RPMI8226 (cell line): ENCODE results near the gene SLC9C1.

Experiments used
- DNase-seq: peaks from one replicate; pipeline ENCODE4 v3.0.0-alpha.2; 2015

SLC9C1 gene

GRCh38 chr3:112175646-112176045 is 118.4 kb downstream of the SLC9C1 start:
- DNase-seq = no peak

- DNase-seq = no peak
Measured at GRCh38 chr3:112175037-112175436, 119.0 kb downstream of the SLC9C1 start.

- DNase-seq = no peak
Measured at GRCh38 chr3:112171144-112171543, 122.9 kb downstream of the SLC9C1 start.

GRCh38 chr3:112170046-112170445 is 124.0 kb downstream of the SLC9C1 start:
- no peak for DNase-seq

- DNase-seq = no peak
Measured at GRCh38 chr3:112167758-112168157, 126.3 kb downstream of the SLC9C1 start.

GRCh38 chr3:112149136-112149535 is 144.9 kb downstream of the SLC9C1 start:
- no peak for DNase-seq

DNA sequence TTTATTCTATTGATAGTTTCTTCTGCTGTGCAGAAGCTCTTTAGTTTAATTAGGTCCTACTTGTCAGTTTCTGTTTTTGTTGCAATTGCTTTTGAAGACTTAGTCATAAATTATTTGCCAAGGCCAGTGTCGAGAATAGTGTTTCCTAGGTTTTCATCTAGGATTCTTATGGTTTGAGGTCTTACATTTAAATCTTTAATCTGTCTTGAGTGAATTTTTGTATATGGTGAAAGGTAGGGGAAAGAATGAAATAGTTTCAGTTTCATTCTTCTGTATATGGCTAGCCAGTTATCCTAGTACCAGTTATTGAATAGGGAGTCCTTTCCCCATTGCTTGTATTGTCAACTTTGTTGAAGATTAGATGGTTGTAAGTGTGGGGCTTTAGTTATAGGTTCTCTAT is 150.3 kb downstream of the SLC9C1 start:
- DNase-seq = no peak

- no peak for DNase-seq
Measured at GRCh38 chr3:112143251-112143650, 150.8 kb downstream of the SLC9C1 start.

DNA sequence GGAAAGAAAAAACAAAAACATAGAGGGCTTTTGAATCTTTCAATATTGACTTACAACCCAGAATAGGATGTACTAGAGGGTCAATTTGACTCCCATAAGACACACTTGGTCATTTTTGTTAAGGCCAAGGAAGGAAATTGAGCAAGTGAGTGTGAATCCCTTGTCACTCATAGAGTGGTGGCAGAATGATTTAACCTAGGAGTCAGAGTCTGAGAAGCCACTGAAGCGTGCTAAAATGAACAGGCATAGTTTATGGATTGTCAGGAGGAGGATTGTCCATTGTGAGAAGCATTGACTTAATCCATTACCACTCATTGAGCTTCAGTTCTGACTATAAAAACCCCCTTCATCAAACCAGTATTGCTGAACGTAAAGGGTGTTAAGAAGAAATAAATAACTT is 152.7 kb downstream of the SLC9C1 start:
- DNase-seq = no peak

DNA sequence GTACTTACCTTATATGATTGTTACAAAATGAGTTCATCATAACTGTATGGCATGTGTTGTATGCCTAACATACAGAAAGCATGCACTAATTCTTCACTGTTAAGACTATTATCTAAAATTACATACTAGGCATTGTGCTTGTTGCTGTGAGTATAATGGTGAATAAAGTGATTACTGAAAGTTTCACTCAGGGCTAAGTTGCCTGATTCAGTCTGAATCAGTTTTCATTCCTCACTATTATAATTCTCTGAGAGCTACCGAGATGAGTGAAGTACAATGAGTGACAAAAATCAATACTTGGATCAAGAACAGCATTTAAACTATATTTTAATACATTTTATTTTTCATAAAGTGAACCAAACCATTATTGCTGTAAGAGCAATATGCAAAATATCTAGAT is 153.4 kb downstream of the SLC9C1 start:
- no peak for DNase-seq

- DNase-seq = no peak
Measured at GRCh38 chr3:112138219-112138969, 155.6 kb downstream of the SLC9C1 start.

- no peak for DNase-seq
Measured at GRCh38 chr3:112137781-112138180, 156.2 kb downstream of the SLC9C1 start.

- peak; percentile 56 for DNase-seq
Measured at GRCh38 chr3:112136959-112137693, 156.9 kb downstream of the SLC9C1 start.

GRCh38 chr3:112136046-112136445 is 158.0 kb downstream of the SLC9C1 start:
- no peak for DNase-seq

DNA sequence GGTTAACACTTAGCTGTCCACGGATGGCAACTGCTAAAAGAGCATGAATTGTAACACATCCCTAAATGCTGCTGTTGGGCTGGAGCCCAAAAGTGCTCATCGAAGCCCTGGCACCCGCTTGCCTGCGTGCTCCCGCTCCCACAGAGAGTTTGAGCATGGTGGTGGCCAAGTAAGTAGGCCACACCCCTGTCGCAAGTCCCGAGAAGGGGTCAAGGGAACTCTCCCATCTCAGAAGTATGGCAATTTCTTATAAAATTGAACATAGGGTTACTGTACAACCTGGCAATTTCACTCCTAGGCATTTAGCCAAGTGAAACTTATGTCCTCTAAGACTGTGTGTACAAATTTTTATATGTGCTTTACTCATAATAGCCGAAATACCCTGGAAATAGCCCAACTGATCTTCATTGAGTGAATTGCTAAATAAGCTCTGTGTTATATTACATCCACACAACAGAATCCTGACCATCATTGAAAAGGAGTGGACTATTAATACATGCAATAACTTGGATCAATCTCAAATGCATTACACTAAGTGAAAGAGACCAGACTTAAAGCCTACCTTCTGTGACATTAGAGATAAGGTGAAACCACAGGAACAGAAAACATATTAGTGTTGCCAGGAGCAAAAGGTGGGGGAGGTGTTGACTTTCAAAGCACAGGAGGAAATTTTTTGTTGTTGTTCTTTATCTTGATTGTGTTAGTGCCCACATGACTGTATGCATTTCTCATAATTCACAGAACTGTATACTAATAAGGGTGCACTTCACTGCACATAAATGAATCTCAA is 159.5 kb downstream of the SLC9C1 start:
- peak; percentile 42 for DNase-seq

GRCh38 chr3:112133626-112134334 is 160.2 kb downstream of the SLC9C1 start:
- no peak for DNase-seq

DNA sequence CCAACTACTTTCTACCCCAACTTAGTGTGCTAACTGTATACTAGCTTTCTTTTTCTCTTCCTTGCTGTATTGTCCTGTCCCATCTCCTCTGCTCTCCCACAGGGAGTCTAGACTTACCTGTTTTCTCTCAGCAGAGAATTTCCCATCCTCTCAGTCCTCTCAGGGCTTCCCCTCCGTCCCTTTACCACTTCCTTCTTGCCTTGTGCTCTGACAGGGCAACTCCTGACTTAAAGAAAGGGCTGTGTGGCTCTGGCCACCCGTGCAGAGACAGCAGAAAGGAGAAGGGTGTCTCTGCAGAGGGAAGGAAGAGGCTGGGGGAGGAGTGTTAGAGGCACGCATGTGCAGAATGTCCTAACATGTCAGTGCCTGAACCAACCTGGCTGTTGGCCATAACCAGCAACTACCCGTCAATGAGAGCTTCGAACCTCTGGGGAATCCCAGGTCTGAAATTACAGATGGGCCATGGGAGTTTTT is 161.0 kb downstream of the SLC9C1 start, which contains the start of gene GCSAM:
GCSAM (minus strand) TSS at position 274 of the 474 bp plus-strand sequence; CDS start at position 146, 128 bp downstream.
- peak; percentile 77 for DNase-seq

DNA sequence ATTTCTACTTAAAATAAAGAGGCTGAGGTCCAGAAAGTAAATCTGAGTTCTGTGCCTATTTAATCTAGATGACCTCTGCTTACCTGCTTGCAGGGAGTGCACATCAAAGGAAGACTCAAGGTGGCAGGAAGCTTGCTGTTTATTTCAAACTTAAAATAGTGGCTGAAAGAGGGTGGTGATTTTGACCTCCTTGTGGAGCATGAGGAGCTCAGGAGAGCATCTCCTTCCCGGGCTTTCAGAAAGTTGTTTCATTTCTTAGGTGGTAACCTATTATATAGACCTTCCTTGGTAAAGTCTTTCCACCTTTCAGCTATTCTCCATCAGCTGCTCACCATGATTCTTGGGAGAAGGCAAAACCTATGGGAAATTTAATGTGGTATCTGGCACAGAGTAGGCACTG is 161.5 kb downstream of the SLC9C1 start:
- DNase-seq = no peak

DNA sequence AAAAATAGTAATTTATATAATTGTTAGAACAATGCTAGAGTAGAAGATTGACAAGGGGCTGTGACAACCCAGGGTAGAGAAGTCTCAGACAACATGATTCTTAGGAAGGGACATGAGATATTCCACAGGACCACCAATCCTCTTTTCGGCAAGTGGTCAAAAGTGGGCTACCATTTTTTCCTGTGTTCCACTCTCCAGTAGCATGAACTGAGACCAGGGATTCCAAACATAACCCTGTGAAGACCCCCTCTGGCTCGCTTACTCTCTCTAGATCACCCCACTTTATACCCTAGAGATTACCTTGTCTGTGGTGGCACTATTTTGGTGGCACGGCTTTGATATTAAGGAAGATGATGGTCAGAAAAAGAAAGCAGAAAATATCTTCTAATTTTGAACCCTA is 161.9 kb downstream of the SLC9C1 start:
- DNase-seq = no peak

DNA sequence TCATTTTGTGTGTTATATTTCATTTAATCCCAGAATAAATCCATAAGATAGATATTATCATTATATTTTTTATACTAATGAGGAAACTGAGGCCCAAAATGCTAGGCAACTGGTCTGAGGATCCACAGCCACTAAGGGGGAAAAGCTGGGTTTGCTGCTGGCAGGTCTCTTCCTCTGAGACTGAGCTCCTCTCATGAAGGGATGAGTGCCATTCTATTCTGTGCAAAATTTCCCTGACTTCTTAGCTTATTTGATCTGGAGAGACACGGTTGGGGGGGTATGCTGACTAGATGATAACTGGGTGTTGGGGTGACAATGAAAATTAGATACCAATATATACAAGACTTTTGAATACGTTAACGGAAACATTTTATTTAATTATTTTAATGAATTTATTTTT is 162.9 kb downstream of the SLC9C1 start:
- DNase-seq = no peak

DNA sequence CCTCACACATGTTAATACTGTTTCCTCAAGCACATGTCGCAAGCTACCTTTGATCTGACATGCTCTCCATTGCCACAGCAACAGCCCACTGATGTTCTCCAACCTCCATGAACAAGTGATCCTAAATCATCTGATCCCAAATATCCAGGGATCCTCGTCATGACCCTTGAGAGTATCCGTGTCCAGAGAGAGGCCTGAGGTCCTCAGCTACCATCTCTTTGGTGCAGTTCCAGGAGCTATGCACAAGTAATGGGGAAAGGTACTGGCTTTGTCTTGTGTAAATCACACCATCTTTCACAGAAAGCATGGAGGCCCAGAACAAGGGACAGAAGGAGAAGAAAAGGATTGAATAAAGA is 163.4 kb downstream of the SLC9C1 start:
- no peak for DNase-seq

GRCh38 chr3:112129925-112130637 is 163.9 kb downstream of the SLC9C1 start:
- DNase-seq = no peak
